Measurements from ENCODE around the gene GSTA3.

GSTA3 gene

DNA sequence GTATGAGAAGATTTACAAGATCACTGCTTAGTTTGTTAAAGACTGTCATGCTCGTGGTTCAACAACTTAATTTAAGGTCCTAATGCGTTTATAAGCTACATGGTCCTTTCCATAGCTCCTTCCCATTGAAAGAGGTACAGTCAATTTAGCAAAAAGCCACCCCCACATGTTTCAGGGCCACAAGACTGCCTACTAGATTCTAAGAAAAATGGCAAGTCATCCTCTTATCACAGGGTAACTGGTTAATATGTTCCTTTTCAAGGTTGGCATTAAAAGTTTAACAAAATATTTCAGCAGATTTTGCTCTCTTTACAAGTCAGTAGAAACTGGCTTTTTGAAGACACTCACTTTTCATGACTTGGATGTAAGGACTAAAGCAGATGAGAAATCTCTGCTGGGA is 15.7 kb downstream of the GSTA3 start (continued):
- TF ChIP-seq, protein P1, sequence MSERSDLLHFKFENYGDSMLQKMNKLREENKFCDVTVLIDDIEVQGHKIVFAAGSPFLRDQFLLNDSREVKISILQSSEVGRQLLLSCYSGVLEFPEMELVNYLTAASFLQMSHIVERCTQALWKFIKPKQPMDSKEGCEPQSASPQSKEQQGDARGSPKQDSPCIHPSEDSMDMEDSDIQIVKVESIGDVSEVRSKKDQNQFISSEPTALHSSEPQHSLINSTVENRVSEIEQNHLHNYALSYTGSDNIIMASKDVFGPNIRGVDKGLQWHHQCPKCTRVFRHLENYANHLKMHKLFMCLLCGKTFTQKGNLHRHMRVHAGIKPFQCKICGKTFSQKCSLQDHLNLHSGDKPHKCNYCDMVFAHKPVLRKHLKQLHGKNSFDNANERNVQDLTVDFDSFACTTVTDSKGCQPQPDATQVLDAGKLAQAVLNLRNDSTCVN (tag by site-specific recombination; optimal IDR thresholded peaks at IDR 0.05): no peak

DNA sequence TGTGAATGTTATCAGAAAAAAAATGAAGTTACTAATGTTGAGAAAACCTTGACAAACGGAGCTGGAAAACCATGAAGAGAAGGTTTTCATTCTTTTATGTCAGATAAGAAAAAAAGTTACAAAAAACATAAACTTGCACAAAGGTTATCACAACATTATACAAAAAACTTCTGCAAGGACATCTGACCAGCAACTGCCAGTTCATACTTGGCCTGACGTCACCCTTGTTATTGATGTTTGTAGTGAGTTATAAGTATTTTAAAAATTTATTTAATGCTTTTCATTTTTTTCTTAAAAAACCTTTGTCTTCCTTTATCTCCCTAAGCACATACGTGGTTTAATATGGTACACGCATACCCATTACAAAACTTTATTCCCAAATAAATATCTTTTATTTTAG is 16.3 kb downstream of the GSTA3 start:
- ChIA-PET CTCF (interaction anchor here (0.6 to 2.6 kb wide), 3 partner anchors 11 to 102 kb away, joined by 3 to 15 read pairs (median 4); partner anchors contain the start of gene GSTA4), POLR2A (interaction anchor here (0.8 kb wide), 1 partner anchor 8 kb away, joined by 3 read pairs; no protein-coding TSS in a partner anchor)

DNA sequence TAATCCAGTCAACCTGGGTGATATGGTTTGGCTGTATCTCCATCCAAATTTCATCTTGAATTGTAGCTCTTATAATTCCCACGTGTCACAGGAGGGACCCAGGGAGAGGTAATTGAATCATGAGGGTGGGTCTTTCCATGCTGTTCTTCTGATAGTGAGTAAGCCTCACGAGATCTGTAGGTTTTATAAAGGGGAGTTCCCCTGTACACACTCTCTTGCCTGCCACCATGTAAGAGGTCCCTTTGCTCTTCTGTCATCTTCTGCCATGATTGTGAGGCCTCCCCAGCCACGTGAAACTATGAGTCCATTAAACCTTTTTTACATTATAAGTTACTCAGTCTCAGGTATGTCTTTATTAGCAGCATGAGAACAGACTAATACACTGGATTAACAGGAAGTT is 19.5 kb downstream of the GSTA3 start:
- H3K36me3 ChIP-seq (ENCODE audit: control insufficient read depth in 2 of 2, insufficient read depth in 1 of 2, low read length in 2 of 2): no peaks in the 10 kb centered on the region
- H3K4me3 ChIP-seq (ENCODE audit: low read depth, low read length): no peak overlapping the region
- TF ChIP-seq ZIC2 (tag by site-specific recombination; IDR thresholded peaks at IDR 0.05) (no peak), ZNF530 (tag by site-specific recombination; IDR thresholded peaks at IDR 0.05; ENCODE audit: low read depth) (no peak), ZNF610 (tag by site-specific recombination; IDR thresholded peaks at IDR 0.05; ENCODE audit: borderline replicate concordance) (no peak)
- TF ChIP-seq, protein P2, sequence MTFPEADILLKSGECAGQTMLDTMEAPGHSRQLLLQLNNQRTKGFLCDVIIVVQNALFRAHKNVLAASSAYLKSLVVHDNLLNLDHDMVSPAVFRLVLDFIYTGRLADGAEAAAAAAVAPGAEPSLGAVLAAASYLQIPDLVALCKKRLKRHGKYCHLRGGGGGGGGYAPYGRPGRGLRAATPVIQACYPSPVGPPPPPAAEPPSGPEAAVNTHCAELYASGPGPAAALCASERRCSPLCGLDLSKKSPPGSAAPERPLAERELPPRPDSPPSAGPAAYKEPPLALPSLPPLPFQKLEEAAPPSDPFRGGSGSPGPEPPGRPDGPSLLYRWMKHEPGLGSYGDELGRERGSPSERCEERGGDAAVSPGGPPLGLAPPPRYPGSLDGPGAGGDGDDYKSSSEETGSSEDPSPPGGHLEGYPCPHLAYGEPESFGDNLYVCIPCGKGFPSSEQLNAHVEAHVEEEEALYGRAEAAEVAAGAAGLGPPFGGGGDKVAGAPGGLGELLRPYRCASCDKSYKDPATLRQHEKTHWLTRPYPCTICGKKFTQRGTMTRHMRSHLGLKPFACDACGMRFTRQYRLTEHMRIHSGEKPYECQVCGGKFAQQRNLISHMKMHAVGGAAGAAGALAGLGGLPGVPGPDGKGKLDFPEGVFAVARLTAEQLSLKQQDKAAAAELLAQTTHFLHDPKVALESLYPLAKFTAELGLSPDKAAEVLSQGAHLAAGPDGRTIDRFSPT (tag by site-specific recombination; IDR thresholded peaks at IDR 0.05): no peak
- POLR2A ChIA-PET: no interaction called here
- CTCF ChIA-PET: interaction anchor here (0.6 kb wide), 1 partner anchor 408 kb away, joined by 3 read pairs; no protein-coding TSS in a partner anchor
- H3K4me1 ChIP-seq (ENCODE audit: control insufficient read depth, insufficient read depth, low read length): no peaks in the 10 kb centered on the region
- H3K27ac ChIP-seq (ENCODE audit: extremely low read depth, low read depth, low read length): no peak overlapping the region
- no peaks in the 10 kb centered on the region for H3K9me3 ChIP-seq (ENCODE audit: control insufficient read depth, insufficient read depth, low read depth, low read length)

More for the DNA sequence above, 16.3 kb downstream of the GSTA3 start:
- TF ChIP-seq, protein P3, sequence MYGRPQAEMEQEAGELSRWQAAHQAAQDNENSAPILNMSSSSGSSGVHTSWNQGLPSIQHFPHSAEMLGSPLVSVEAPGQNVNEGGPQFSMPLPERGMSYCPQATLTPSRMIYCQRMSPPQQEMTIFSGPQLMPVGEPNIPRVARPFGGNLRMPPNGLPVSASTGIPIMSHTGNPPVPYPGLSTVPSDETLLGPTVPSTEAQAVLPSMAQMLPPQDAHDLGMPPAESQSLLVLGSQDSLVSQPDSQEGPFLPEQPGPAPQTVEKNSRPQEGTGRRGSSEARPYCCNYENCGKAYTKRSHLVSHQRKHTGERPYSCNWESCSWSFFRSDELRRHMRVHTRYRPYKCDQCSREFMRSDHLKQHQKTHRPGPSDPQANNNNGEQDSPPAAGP (tag by site-specific recombination; IDR thresholded peaks at IDR 0.05): no peak
- TF ChIP-seq, protein P4, sequence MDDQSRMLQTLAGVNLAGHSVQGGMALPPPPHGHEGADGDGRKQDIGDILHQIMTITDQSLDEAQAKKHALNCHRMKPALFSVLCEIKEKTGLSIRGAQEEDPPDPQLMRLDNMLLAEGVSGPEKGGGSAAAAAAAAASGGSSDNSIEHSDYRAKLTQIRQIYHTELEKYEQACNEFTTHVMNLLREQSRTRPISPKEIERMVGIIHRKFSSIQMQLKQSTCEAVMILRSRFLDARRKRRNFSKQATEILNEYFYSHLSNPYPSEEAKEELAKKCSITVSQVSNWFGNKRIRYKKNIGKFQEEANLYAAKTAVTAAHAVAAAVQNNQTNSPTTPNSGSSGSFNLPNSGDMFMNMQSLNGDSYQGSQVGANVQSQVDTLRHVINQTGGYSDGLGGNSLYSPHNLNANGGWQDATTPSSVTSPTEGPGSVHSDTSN (CRISPR knock-in tag; IDR thresholded peaks at IDR 0.05): no peak
- TF ChIP-seq HOXC10 (CRISPR knock-in tag; IDR thresholded peaks at IDR 0.05): no peak
- TF ChIP-seq ZFP3 (tag by site-specific recombination; IDR thresholded peaks at IDR 0.05; ENCODE audit: low read depth): no peak
- no peak for TF ChIP-seq IKZF3 (tag by site-specific recombination; IDR thresholded peaks at IDR 0.05)
- no peak for TF ChIP-seq ZFP41 (tag by site-specific recombination; IDR thresholded peaks at IDR 0.05; ENCODE audit: borderline replicate concordance)
- no peaks in the 10 kb centered on the region for H3K4me1 ChIP-seq (ENCODE audit: control insufficient read depth, insufficient read depth, low read length)
- no peaks in the 10 kb centered on the region for H3K9me3 ChIP-seq (ENCODE audit: control insufficient read depth, insufficient read depth, low read depth, low read length)
- H3K4me3 ChIP-seq (ENCODE audit: low read depth, low read length): no peak overlapping the region
- no peaks in the 10 kb centered on the region for H3K36me3 ChIP-seq (ENCODE audit: control insufficient read depth in 2 of 2, insufficient read depth in 1 of 2, low read length in 2 of 2)
- H3K27ac ChIP-seq (ENCODE audit: extremely low read depth, low read depth, low read length): no peak overlapping the region

DNA sequence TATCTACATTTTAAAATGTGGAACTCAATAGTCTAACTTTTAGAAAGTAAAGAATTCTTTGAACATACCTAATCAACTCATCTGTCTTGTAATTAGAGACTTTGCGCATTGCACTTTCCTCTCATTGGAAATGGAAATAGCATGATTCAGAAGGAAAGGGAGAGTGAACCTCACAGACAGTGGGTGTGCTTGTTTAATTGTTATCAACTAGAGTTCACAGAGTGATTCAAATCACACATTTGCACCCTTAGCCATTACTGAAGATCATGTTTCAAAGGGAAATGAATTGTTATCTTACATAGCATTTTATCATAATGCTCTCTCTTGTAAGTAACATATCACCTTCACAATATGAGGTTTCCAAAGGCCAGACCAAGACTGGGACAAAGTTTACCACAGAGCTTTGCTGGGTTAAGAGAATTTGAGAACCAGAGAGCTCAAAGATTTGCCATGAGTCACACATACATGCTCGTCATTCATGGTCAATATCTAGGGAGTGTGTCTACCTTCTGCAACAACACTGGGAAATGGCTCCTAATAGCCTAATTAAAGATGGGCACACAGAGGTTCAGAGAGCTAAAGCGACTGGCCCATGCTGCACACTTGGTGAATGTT is 21.5 kb downstream of the GSTA3 start:
- Histone ChIP-seq H3K36me3 (ENCODE audit: control insufficient read depth in 2 of 2, insufficient read depth in 1 of 2, low read length in 2 of 2) (no peaks in the 10 kb centered on the region), H3K4me3 (ENCODE audit: low read depth, low read length) (no peak overlapping the region), H3K27ac (ENCODE audit: extremely low read depth, low read depth, low read length) (no peak overlapping the region), H3K9me3 (ENCODE audit: control insufficient read depth, insufficient read depth, low read depth, low read length) (no peaks in the 10 kb centered on the region), H3K4me1 (ENCODE audit: control insufficient read depth, insufficient read depth, low read length) (no peaks in the 10 kb centered on the region)
- ChIA-PET CTCF (no interaction called here), POLR2A (no interaction called here)
- TF ChIP-seq SP7 (tag by site-specific recombination; IDR thresholded peaks at IDR 0.05): no peak
- no peak for TF ChIP-seq ZNF792 (tag by site-specific recombination; IDR thresholded peaks at IDR 0.05)
- TF ChIP-seq, protein P5, sequence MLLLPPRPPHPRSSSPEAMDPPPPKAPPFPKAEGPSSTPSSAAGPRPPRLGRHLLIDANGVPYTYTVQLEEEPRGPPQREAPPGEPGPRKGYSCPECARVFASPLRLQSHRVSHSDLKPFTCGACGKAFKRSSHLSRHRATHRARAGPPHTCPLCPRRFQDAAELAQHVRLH (tag by site-specific recombination; IDR thresholded peaks at IDR 0.05): no peak
- no peak for TF ChIP-seq ZSCAN16 (tag by site-specific recombination; IDR thresholded peaks at IDR 0.05)
- no peak for TF ChIP-seq ZNF292 (tag by site-specific recombination; IDR thresholded peaks at IDR 0.05; ENCODE audit: borderline replicate concordance, low read depth)
- no peak for TF ChIP-seq ZNF24 (tag by site-specific recombination; IDR thresholded peaks at IDR 0.05)
- no peak for TF ChIP-seq ZNF707 (tag by site-specific recombination; IDR thresholded peaks at IDR 0.05)
- no peak for TF ChIP-seq ZNF776 (tag by site-specific recombination; IDR thresholded peaks at IDR 0.05; ENCODE audit: borderline replicate concordance)
- no peak for TF ChIP-seq ZNF560 (tag by site-specific recombination; IDR thresholded peaks at IDR 0.05; ENCODE audit: borderline replicate concordance)
